ENCODE data around the gene GRIA3.
A peak's percentile ranks its signal among the peaks of the same experiment; 100 is the strongest.

GRIA3 gene

DNA sequence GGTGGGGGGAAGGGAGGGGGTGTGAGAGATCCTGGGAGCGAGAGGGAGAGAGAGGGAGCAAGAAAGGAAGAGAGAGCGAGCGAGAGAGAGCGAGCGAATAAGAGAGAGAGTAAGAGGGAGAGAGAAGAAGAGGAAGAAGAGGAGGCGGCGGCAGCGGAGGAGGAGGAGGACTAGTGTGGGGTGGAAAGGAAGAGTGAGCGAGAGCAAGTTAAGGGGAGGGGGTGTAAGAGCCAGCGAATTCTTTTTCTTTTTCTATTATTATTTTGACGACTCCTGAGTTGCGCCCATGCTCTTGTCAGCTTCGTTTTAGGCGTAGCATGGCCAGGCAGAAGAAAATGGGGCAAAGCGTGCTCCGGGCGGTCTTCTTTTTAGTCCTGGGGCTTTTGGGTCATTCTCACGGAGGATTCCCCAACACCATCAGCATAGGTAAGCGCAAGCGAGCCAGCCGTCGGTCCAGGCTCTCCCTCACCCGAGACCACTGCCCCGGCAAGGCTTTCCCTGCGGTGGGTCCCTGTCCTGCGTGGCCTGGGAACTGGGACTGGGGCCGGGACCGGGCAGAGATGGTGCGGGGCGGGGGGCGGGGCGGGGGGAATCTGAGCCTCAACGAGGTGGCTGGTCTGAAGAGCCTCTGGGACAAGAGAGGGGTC is at the start of gene GRIA3:
TSS of gene GRIA3 (plus strand) at position 60 of the 647 bp plus-strand sequence. CDS start at position 318, 258 bp downstream.
- no peak for DNase-seq

DNA sequence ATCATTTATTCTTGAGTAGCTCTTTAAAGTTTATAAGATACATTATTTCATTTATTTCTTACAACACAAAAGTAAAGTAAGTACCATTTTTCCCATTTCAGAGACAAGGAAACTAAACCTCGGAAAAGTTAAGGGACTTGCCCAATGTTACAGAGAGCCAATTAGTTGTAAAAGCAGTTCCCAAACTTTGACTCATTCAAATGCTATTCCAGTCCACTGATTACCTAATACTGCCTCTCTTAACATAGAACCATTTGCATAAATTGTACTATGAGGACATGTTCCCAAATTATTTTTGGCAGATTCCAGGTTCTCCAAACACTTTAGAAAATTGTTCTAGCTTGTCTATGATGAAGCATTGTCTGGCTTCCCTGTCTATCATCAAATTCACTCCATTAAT is 45.6 kb upstream of the GRIA3 start:
- no peak for DNase-seq

DNA sequence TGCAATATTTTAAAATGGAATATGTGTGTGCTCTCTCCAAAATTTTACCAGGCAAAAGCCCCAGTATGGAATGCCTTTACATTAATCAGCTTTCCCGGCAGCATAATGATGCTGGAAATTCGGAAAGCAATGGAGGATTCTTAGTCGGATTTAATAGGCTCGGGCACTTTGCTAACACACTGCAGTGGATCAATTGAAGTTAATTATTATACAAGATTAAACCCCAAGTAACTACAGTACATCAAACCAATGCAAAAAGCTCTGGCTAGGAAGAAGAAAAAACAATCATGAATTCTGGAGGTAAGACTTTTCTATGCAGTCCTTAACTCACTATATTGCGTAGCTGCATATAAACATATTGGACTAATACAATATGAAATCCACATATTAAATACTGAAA is 43.6 kb upstream of the GRIA3 start:
- DNase-seq = no peak

DNA sequence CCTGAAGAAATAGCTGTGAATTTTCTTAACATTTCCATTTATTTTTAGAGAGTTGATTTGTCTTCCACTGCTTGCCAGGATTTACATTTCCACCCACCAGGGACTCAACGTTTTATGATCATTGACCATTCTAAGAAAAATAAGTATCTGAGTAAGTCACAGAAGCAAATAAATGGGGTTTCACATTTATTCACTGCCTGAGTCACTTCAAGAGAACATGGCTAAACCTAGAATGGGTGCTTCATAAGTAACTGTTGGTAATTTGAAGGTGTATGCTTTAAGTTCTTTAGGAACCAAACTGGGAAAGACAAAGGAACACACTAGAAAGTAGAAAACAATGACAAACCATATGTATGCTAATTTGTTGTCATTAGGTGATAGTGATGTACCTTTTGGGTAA is 43.2 kb upstream of the GRIA3 start:
- DNase-seq = no peak

DNA sequence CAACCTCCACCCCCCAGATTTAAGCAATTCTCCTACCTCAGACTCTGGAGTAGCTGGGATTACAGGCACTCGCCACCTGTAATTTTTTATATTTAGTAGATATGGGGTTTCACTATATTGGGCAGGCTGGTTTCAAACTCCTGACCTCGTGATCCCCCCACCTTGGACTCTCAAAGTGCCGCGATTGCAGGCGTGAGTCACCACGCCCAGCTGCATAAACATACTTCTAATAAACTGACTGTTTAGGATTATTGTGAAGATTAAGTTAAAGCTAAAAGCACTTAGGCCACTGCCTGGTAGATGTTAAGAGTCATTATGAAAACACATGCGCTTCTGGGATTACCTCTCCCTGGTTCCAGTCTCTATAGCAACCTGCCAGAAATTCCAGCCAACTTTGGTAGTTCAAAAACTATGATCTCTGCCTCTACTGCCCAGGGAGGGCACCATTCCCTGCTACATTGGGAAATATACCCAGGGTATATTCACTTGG is 30.2 kb upstream of the GRIA3 start:
- no peak for DNase-seq

DNA sequence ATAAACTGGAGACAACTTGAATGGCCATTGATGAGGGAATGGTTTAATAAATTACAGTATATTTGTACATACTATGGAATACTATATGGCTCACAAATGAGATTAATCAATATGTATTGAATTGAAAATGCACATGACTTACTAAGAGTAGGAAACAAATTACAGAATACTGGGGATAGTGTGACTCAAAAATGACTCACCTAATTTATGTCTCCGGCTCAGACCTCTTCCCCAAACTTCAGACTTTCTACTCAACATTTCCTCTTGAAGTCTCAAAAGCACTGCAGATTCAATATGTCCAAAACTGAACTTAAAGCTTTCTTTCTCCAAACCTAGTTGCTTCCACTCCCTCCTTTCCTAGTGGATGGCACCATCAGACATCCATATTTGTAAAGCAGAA is 28.8 kb upstream of the GRIA3 start:
- no peak for DNase-seq

DNA sequence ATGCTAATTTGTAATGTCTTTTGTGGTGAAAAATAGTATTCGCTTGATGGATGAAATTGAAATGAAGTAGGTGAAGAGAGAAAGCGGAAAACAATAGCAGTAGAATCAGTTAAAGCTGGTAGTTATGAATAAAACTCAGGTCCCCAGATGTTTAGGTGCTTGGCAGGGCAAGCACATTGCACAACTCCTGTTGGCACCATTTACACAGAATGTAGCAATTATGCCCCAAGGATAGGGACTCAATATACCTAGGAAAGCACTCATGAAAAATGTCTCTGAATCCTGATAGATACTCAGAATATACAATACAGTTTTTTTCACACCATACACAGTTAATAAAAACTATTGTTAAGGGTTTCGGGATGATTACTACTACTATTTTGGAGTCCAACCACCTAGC is 26.5 kb upstream of the GRIA3 start:
- DNase-seq = no peak

DNA sequence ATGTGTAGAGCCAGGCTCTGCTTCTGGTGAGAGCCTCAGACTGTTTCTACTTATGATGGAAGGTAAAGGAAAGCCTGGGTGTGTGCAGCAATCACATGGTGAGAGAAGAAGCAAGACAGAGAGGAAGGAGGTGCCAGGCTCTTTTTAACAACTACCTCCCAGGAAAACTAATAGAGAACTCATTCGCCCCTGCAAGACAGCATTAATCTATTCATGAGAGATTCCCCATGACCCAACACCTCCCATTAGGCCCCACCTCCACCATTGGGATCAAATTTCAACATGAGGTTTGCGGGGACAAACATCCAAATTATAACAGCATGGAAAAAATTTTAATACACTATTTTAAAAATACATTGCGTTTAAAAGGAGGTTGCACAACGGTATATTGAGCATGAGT is 24.7 kb upstream of the GRIA3 start:
- no peak for DNase-seq

DNA sequence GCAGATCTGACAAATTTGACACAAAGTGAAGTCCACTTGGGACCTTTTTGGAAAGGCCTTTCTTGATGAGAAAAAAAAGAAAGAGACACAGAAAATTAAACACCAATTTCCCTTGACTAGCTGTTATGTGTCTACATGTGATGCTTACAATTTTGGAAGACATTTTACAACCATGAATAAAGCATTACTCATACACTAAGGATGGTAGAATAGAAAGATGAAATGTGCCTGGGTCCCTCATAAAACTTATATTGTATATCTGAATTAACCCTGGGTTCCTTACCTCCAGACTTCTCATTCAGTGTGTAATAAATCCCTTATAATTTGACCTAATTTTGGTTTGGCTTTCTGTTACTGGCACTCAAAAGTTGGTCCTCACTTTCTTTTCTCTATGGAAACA is 16.5 kb upstream of the GRIA3 start:
- DNase-seq = no peak

DNA sequence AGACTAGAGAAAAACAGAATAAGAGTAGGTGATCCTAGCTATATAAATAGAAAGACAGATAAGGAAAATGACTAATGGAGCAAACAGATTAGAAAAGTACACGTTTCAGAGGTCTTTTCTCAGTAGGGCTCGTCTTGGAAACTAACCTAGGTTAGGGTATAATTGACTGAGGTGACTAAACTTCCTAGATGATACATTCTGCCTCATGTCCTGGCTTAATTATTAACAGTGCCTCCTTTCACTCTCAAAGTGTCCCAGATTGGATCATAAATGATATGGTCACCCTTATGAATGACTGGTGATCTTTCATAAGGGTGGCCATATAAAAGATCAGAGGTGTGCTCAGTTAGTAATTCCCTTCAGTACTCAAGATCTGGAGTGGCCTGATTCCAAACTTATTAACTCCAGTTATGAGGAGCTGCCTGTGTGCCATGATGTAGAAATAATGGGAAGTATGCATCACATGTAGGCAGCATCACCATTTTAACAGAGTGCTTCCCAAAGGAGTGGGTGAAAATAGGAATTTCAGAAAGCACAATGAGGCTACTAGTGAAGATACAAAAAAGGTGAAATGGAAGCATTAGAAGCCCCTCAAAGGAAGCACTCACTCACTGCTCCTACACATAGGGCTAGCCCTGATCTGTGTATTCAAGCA is 14.7 kb upstream of the GRIA3 start:
- DNase-seq = no peak

DNA sequence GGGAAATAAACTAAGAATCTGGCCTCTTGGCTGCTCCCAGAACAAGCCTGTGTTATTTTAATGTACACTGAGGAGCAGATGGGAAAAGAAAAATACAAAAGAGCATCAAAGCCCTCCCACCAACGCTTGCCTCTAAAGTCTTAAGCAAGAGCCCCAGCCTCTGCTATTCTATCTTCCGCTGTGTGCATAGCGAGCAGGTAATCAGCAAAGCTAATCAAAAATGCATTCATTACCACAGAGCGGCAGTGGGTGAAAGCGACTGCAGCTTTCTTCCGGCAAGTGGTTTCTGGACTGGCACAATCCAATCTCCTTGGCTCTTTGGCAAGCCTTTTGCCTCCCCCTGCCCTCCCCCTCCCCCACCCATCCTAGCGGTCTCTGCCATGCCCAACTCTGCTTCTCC is 13.5 kb upstream of the GRIA3 start:
- DNase-seq = no peak

DNA sequence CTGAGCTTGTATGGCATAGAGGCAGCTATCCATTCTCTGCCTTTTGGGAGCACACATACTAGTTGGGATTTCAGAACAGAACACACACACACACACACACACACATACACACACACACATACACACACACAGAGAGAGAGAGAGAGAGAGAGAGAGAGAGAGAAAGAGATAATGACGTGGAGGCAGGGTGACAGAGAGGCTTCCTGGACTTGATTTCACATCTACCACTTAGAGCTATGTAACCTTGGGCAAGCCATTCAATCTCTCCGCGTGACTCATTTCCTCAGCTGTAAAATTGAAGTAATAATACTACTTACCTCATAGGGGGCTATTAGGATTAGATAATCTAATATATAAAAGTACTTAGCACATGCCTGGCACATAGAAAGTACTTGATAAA is 12.3 kb upstream of the GRIA3 start:
- no peak for DNase-seq

DNA sequence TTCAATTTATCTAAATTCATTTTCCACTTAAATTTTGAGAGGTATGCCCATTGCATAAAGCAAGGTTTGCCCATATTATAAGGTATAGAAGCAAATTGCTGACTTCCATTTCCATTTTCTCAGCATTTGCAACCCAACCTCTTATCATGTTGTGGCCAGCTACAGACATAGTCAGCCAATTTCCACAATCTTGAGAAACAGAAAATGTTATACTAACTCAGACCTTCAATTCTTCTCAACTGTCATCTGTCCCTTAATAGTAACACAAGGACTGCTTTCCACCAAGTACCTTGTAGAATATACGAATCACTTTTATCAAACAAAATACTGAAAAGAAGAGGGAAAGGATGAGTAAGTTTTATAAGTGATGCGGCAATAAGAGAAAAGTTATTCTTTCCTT is 11.2 kb upstream of the GRIA3 start:
- no peak for DNase-seq

DNA sequence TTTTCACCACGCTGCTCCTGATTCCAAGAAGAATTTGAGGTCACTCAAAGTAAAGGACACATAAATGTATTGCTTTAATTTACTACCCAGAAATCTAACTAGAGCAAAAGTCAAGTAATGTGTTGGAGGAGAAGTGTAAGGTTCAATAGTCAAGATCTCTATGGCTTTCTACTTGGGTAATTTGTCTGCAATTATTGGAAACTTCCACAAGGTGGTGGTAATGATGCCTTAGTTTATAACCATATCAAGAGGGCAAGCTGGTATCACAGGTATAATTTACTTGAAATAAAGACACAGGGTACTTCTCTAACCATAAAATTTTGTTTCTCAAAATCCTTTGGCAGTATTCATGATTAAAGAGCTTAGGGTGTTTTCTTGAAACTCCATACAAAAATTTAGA is 10.2 kb upstream of the GRIA3 start:
- peak; percentile 23 for DNase-seq

DNA sequence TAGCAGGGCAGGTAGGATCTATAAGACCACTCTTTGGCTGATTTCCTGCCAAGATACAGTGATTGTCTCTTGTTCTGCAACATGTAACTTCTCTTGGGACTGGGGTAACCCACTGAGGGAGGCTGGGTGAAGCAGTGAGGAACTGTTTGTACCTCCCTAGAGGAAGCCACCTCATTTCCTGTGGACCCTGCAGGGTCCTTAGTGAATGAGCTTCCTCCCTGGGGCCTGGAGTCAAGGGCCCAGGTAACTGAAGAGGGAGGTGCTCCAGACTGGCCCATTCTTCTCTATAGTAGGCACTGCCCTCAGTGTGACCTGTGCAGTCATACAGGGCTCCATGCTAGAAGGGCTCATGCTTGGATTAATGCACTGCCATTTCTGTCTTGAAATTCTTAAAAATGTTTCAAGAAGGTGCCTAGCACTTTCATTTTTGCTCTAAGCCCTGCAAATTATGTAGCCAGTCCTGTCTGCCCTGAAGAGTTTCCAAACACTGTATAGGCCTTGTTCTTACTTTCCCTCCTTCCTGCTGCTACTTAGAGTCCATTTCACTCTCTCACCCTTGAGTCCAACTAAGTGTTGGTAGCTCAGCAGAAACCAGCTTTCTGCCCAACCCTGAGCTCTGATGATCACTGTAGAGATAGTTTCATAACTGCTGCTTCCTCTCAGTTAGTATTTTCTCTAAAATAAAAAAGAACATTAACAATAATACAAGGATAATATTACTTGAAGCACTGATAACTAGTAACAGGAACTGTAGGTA is 8.5 kb upstream of the GRIA3 start:
- DNase-seq = no peak

DNA sequence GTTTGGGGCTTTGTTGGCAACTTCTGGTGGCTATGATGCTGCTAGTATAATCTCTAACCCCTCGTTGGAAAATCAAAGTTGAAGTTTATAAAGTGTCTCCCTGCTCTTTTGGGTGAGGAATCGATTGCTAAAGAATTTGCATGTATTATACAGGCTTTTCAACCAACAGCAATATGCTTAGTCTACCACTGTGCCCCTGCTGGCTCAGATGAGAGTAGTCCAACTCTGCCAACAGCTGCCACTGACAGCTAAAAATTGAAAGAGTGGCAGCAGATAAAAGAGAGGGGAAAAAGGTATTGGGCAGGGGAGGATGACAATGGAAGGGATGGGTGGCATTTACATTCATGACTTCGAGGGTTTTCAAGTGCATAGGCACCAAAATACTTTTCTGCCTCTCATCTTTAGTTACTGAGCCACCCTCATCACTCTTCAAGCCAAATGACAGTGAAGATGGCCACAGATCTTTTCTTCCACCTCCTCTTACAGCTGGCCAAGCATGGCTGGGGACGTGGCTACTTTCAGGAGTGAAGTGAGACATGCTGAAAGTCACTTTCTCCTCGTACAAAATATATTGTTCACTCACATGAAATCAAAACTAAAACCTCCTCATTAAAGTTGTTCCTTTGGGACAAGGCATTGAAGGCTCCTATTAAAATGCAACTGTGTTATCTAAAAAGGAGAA is 2.7 kb upstream of the GRIA3 start:
- DNase-seq = no peak

DNA sequence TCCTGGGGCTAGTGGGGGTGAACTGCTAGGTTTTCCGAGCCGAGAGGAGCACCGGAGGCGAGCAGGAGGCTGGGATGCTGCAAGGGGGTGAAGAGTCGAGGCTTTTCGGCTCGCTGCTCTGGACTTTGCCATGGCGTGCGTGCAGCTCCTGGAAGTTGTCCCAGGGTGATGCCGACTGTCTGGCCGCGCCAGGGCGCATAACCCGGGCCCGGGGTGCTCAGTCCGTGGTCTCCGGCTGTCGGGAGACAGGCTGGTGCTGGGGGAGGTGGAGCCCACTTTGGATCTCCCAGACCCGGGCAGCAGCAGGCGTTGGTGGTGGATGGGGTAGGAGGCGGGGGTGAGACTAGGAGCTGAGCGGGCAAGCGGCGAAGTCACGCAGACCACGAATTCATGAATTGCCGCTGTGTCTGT is 793 bp downstream of the GRIA3 start:
- DNase-seq = no peak

DNA sequence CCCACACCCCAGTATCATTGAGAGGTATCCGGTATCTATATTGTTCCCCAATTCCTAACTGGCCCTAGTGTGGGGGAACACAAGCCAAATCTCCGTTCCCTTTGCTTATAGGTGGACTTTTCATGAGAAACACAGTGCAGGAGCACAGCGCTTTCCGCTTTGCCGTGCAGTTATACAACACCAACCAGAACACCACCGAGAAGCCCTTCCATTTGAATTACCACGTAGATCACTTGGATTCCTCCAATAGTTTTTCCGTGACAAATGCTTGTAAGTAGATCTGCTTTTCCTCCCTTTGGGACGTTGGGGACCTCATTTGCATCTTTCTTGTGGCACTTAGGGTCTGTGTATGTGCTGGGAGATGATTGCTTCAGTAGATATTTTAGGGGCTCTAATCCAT is 1.6 kb downstream of the GRIA3 start:
- no peak for DNase-seq

DNA sequence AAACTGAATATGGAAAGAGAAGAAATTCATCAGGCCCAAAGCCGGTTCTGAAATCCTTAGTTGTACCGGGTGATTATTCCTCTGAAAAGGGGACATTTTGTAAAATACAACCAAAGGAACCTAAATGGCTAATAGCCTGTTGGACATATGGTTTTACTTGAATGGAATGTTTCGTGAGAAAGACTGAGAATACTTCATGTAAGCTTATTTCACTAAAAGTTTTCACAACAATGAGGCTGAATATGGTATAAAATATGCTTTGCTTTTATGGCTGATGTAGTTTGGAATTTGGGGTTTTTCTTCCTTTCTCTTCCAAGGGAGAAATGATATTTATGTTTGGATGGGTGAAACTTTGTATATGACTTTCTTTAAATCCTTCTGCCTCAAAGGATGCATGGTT is 2.7 kb downstream of the GRIA3 start:
- no peak for DNase-seq

DNA sequence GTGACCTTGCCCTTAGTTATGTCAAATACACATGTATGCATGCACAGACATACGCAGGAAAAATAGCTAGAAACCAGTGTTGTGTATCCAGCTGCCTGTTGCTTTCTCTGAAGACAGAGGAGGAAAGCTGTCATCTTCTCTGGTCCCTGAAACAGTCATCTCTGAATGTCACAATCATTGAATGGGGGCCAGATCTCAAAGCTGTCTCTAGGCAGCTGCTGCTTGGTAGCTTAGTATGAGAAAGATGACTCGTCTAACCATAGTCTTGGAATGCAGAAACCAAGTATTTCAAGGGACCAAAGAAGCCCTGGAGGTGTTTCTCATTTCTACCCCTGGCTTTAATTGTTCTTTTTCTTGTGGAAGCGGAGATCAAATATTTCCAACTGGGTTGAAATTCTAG is 4.0 kb downstream of the GRIA3 start:
- no peak for DNase-seq

DNA sequence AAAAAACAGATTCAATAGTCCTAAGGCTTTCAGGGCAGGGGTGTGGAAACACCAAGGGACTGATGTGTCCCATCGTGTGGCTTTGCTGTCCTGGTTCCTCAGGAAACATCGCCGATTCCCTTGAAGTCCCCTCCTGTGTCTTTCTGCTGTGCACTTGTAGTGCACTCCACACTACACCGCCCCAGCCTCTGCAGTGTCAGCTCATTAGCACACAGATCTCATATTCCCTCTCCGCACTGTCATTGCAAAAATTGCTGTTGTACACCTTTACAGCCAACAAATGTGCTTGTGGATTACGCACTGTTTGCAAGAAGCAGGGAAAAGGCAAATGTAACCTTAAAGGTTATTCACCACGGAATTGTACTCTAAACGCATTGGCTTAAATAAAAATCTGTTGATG is 5.3 kb downstream of the GRIA3 start:
- DNase-seq = no peak

DNA sequence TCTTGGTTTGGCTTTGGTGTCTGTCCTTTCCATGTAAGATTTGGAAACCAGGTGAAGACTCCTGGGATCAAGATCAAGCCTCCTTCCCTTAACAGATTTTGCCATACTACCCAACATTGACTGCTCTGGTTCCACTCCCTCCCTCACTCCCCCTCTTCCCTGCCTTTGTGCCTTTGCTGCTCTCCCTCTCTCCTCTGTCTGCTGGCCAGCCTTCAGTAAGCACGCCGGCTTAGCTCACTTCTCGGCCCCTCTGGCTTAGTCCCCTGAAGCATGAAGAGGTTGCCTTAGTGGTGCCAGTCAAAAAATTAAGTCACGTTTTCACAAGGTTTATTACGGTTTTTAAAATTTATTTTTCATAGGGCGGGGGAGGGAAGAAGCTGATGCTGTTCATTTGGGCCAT is 6.0 kb downstream of the GRIA3 start:
- DNase-seq = no peak

DNA sequence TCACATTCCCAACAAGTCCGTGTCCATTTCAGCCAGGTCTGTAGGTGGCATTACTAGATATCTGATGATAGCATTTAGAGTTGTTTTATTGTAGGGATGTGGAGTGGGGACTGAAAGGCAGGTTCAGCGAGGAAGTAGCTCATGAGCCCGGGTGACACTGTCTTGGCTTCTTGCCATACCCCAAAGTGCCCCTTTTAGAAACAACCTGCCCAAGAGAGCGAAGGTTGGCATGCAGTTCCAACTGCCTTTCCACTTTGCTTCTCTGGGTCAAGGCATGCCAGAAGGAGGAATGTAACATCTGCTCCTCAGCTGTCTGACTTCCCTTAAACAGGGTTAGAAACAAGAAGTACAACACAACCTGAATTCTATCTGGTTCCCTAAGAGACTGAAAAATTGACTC is 9.0 kb downstream of the GRIA3 start:
- no peak for DNase-seq

DNA sequence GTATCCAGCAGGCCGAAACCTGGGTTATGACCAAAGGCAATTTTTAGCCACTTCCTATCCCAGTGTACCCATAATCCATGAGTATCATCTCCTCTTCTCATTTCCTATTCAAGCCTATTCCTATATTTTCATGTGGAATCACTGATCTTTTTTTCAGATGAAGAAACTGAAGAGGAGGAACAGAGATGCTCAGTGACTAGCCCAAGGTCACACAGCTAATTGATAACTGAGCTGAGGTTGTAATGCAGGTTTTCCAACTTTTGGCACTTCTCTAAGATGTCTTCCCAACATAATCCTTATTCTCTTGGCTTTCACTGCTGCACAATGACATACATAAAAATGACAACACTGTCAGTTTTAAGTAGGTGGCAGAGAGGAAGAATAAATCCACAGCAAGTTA is 15.3 kb downstream of the GRIA3 start:
- DNase-seq = no peak

Data from activated CD4-positive, alpha-beta T cell treated with anti-CD3 and anti-CD28 coated beads, Interleukin-10, Interleukin-2, amounts not matched to agents 100 ng/mL and 50 ng/mL, durations not matched to agents 16 hours and 8 hours (primary cell).